GM21825 (cell line): ENCODE data around the gene CAP1.
A peak's percentile ranks its signal among the peaks of the same experiment; 100 is the strongest.

Source experiments
- ATAC-seq: cut with Tn5 transposase; IDR thresholded peaks from one replicate; pipeline ENCODE4 v1.9.1; 2021; ENCODE audit warnings: mild to moderate bottlenecking, moderate library complexity; ENCODE audit not compliant: unreplicated experiment

The CAP1 gene

GRCh38 chr1:40094466-40095110 is 54.1 kb downstream of the CAP1 start:
- no peak for ATAC-seq

GRCh38 chr1:40095806-40096205 is 55.3 kb downstream of the CAP1 start:
- no peak for ATAC-seq

GRCh38 chr1:40096646-40096976 is 56.1 kb downstream of the CAP1 start:
- no peak for ATAC-seq

GRCh38 chr1:40096977-40097782 is 56.7 kb downstream of the CAP1 start, which contains the start of gene PPT1:
TSS of gene PPT1 (minus strand) at chr1:40097252. CDS start at chr1:40097238, 14 bp downstream.
- peak; percentile 94 for ATAC-seq

- ATAC-seq: no peak
These were observed 61.5 kb downstream of the CAP1 start for GRCh38 chr1:40102038-40102437.

GRCh38 chr1:40102896-40103295 is 62.4 kb downstream of the CAP1 start:
- no peak for ATAC-seq

GRCh38 chr1:40105028-40105427 is 64.5 kb downstream of the CAP1 start:
- ATAC-seq: no peak

GRCh38 chr1:40107290-40107959 is 66.9 kb downstream of the CAP1 start:
- ATAC-seq: no peak

- no peak for ATAC-seq
These were observed 69.9 kb downstream of the CAP1 start for GRCh38 chr1:40110389-40110788.

- ATAC-seq: no peak
These were observed 73.9 kb downstream of the CAP1 start for GRCh38 chr1:40114400-40114799.

- no peak for ATAC-seq
These were observed 79.6 kb downstream of the CAP1 start for GRCh38 chr1:40120128-40120527.
